GM12878 (cell line): Measurements from ENCODE around the gene EWSR1. TPM values are rescaled to one million over a fixed set of nuclear protein-coding genes. Genes with fewer than 3 reads are reported as not detected.

Experiments
- ATAC-seq: fragments of 200-7000 bp; cut with Tn5 transposase; 3 replicates; pipeline ENCODE4 v1.9.1; 2020; ENCODE audit warnings: mild to moderate bottlenecking, moderate library complexity
- BruUV-seq: library from RNA; stranded (reverse); fragments of 400-500 nt; replicated peaks from 2 replicates; lab custom pipeline; 2021; lab: Mats Ljungman, UMichigan
- CTCF ChIA-PET: fragments of 300-600 bp; sonication (Branson Sonifier 250); formaldehyde crosslinking; extraction: SDS; loops from one replicate; lab custom pipeline; 2021; ENCODE audit warnings: inconsistent platforms; lab: Yijun Ruan, JAX
- POLR2A ChIA-PET: fragments of 350-600 bp; formaldehyde crosslinking; extraction: SDS; loops from one replicate; lab custom pipeline; 2021; ENCODE audit warnings: inconsistent platforms; lab: Charles Lee
- RAD21 ChIA-PET: fragments of 300-600 bp; sonication (Branson Sonifier 250); formaldehyde crosslinking; loops from one replicate; lab custom pipeline; 2023; ENCODE audit warnings: antibody characterized with exemption; ENCODE audit not compliant: unreplicated experiment; lab: Charles Lee
- SMC1A ChIA-PET: fragments of 300-600 bp; sonication (Branson Sonifier 250); formaldehyde crosslinking; loops from one replicate; lab custom pipeline; 2023; ENCODE audit not compliant: unreplicated experiment, uncharacterized antibody; lab: Charles Lee
- DNase-seq: peaks from one replicate; pipeline ENCODE4 v3.0.0-alpha.2; 2011; ENCODE audit warnings: low read depth, low spot score
- FAIRE-seq: peaks from 3 replicates; lab custom pipeline; 2011; peaks lifted over from hg19 to GRCh38; lab: Jason Lieb, UNC
- H2AFZ ChIP-seq: 2 replicates; pipeline ENCODE4 v1.6.0; 2011; ENCODE audit warnings: low read depth, low read length, control low read depth; ENCODE audit not compliant: control insufficient read depth
- H3K27ac ChIP-seq: 2 replicates; pipeline ENCODE4 v1.5.1; 2011; ENCODE audit warnings: control low read depth; ENCODE audit not compliant: control insufficient read depth, insufficient read depth
- H3K27me3 ChIP-seq, 2 experiments: replicated peaks in 1 of 2; 2 replicates each; pipeline versions ENCODE4 v1.6.0 to v1.6.1; 2011; ENCODE audit warnings: low read length in 1 of 2; ENCODE audit not compliant: control insufficient read depth in 2 of 2, insufficient read depth in 2 of 2
- H3K36me3 ChIP-seq, 2 experiments: 2 replicates each; pipeline ENCODE4 v1.5.1; 2011; ENCODE audit warnings: low read length in 1 of 2; ENCODE audit not compliant: control insufficient read depth in 2 of 2, insufficient read depth in 2 of 2
- H3K4me1 ChIP-seq: 2 replicates; pipeline ENCODE4 v1.6.1; 2011; ENCODE audit warnings: mild to moderate bottlenecking, low read length, moderate library complexity, mixed read lengths; ENCODE audit not compliant: control insufficient read depth, insufficient read depth
- H3K4me2 ChIP-seq: 2 replicates; pipeline ENCODE4 v1.6.0; 2011; ENCODE audit warnings: control low read depth; ENCODE audit not compliant: control insufficient read depth, insufficient read depth
- H3K4me3 ChIP-seq: fragments of 200-600 bp; sonication (generic); 2 replicates; pipeline ENCODE4 v1.5.1; 2016
- H3K79me2 ChIP-seq: 2 replicates; pipeline ENCODE4 v1.6.0; 2011; ENCODE audit warnings: low read length; ENCODE audit not compliant: control insufficient read depth, insufficient read depth
- H3K9ac ChIP-seq: 2 replicates; pipeline ENCODE4 v1.8.0; 2011; ENCODE audit warnings: low read length, control low read depth, mixed read lengths; ENCODE audit not compliant: control insufficient read depth, insufficient read depth
- H3K9me3 ChIP-seq: replicated peaks from 3 replicates; pipeline ENCODE4 v1.5.1; 2011; ENCODE audit warnings: mild to moderate bottlenecking, low read length; ENCODE audit not compliant: control insufficient read depth, insufficient read depth
- H4K20me1 ChIP-seq: 2 replicates; pipeline ENCODE4 v1.6.0; 2011; ENCODE audit not compliant: control insufficient read depth, insufficient read depth
- BHLHE40 ChIP-seq, 2 experiments: fragments of 450-650 bp in 1 of 2; IDR thresholded peaks; 2 replicates each; pipeline ENCODE4 v1.6.1; 2011 to 2017; ENCODE audit warnings: low read depth in 2 of 2, borderline replicate concordance in 1 of 2, improper control_type of control experiment in 1 of 2, low read length in 1 of 2, mild to moderate bottlenecking in 1 of 2
- DPF2 ChIP-seq: fragments of 450-650 bp; IDR thresholded peaks from 2 replicates; pipeline ENCODE4 v1.6.1; 2017; ENCODE audit warnings: mild to moderate bottlenecking
- MLLT1 ChIP-seq: fragments of 450-650 bp; IDR thresholded peaks from 2 replicates; pipeline ENCODE4 v1.6.1; 2016; ENCODE audit warnings: mild to moderate bottlenecking
- NBN ChIP-seq: fragments of 450-650 bp; IDR thresholded peaks from 2 replicates; pipeline ENCODE4 v1.6.1; 2016
- POLR2A ChIP-seq: IDR thresholded peaks from 2 replicates; pipeline ENCODE4 v1.6.1; 2011; ENCODE audit warnings: low read depth, mild to moderate bottlenecking, low read length
- POLR2AphosphoS5 ChIP-seq: IDR thresholded peaks from 2 replicates; pipeline ENCODE4 v1.6.1; 2011; ENCODE audit warnings: mild to moderate bottlenecking, low read length, inconsistent platforms
- RUNX3 ChIP-seq: IDR thresholded peaks from 2 replicates; pipeline ENCODE4 v1.6.1; 2012; ENCODE audit warnings: low read length, inconsistent platforms
- WGBS: methylation state at CpG from one replicate; pipeline ENCODE4 v1.1.6; 2016; ENCODE audit warnings: low lambda C conversion rate; ENCODE audit not compliant: insufficient replicate concordance, insufficient coverage; ENCODE audit errors: missing lambda C conversion rate; 5-methylcytosine and 5-hydroxymethylcytosine counted together
- in situ Hi-C: fragments of 300-500 bp; cut with MboI; formaldehyde crosslinking; loops from 9 replicates; pipeline ENCODE4 v1.14.3; 2018; ENCODE audit warnings: mixed read lengths
- intact Hi-C: fragments of 100-400 bp; cut with micrococcal nuclease; formaldehyde crosslinking; loops from one replicate; pipeline ENCODE4 v1.14.2; 2022; ENCODE audit not compliant: unreplicated experiment
- polyA plus RNA-seq, 11 experiments: library from polyadenylated mRNA; depleted of rRNA in 4 of 11; unstranded in 6 of 11; stranded (reverse) in 5 of 11; fragments of >200 nt; fragmentation: Nextera tagmentation in 4 of 11; fragmentation: Illumina TruSeq in 1 of 11; extraction: Ambion mirVana in 4 of 11; extraction: Trizol in 1 of 11; gene quantifications; 1 replicate in 1 of 11; 2 replicates in 10 of 11; pipeline versions ENCODE4 v1.2.1 to v1.2.3, GENCODE V29; 2011 to 2016; ENCODE audit warnings: inconsistent platforms in 2 of 11, missing spikeins in 2 of 11, low read depth in 1 of 11
- total RNA-seq, 4 experiments: library from RNA; depleted of rRNA in 3 of 4; stranded (reverse); fragments of >200 nt in 3 of 4; fragmentation: Illumina TruSeq in 1 of 4; extraction: Trizol in 1 of 4; gene quantifications; 2 replicates each; pipeline versions ENCODE4 v1.2.1 to v1.2.3, GENCODE V29; 2013 to 2021

EWSR1 gene
- total and polyA plus RNA-seq, 10 of the 15 experiments (the other 5 are each of a cell fraction or from before 2014, with no cell fraction given), result 130 to 480 (median 356) TPM

GRCh38 chr22:29243874-29244446 is 24.1 kb upstream of the EWSR1 start:
- ATAC-seq (peak; percentile 27; the same call in 2 of the 3 replicates), DNase-seq (no peak), FAIRE-seq (no peak)
- in situ Hi-C loops (no loop called here), intact Hi-C loops (loop anchor here (2.0 kb wide), 1 partner anchor 35 kb away; no protein-coding TSS in a partner anchor)
- H3K4me1 ChIP-seq, result no peaks in the 10 kb centered on the region
- WGBS, result 78% methylated on average over 11 of the region's 11 CpGs
- H3K27me3 ChIP-seq, result no peaks in the 10 kb centered on the region
- no peak overlapping the region for H3K4me3 ChIP-seq
- no peak overlapping the region for H2AFZ ChIP-seq
- H4K20me1 ChIP-seq, result no peaks in the 10 kb centered on the region
- no TSS peak for BruUV-seq
- no peak overlapping the region for H3K27ac ChIP-seq
- H3K9me3 ChIP-seq, result peaks cover 5% of the 10 kb centered on the region; the same call in 1 of the 3 replicates
- H3K36me3 ChIP-seq, result no peaks in the 10 kb centered on the region
- ChIA-PET POLR2A (interaction anchor here (1.6 kb wide), 1 partner anchor 42 kb away, joined by 5 read pairs; no protein-coding TSS in a partner anchor), CTCF (interaction anchor here (1.1 to 2.5 kb wide), 11 partner anchors 8 to 190 kb away, joined by 3 to 62 read pairs (median 14); partner anchors contain the start of gene EMID1), SMC1A (interaction anchor here (1.4 to 2.2 kb wide), 6 partner anchors 41 to 204 kb away, joined by 5 to 26 read pairs (median 10); no protein-coding TSS in a partner anchor), RAD21 (interaction anchor here (1.7 to 2.3 kb wide), 6 partner anchors 24 to 90 kb away, joined by 6 to 26 read pairs (median 16); partner anchors contain the start of gene EMID1)
- TF ChIP-seq BHLHE40 (IDR thresholded peaks at IDR 0.05; ENCODE audit: borderline replicate concordance in 1 of 2, low read depth in 2 of 2, low read length in 1 of 2) (peak in 1 of 2 experiments; percentile 9; a peak in 1 of 4 replicates), POLR2AphosphoS5 (no peak), POLR2A (no peak), DPF2 (no peak), MLLT1 (no peak), NBN (no peak), RUNX3 (0 out of 2 replicates have a peak, but pooled peaks have one; percentile 5)
- no peak overlapping the region for H3K4me2 ChIP-seq
- no peaks in the 10 kb centered on the region for H3K79me2 ChIP-seq
- H3K9ac ChIP-seq, result no peak overlapping the region
